Measurements from ENCODE around the gene POLR1B. TPM values are rescaled to one million over a fixed set of nuclear protein-coding genes. Genes with fewer than 3 reads are reported as not detected.
"Not testable (repeated sequence)": the region's sequence is repeated elsewhere in the genome, so short reads cannot be mapped to it uniquely, and the experiment has no call there.

POLR1B gene
- polyA plus RNA-seq, 1 of the 3 experiments (the other 2 are of a cell fraction) = 13.4 TPM

- Histone ChIP-seq H3K4me2 (no peak overlapping the region), H3K36me3 (replicated peaks in 1 of 2; ENCODE audit: control insufficient read depth in 1 of 2, insufficient read depth in 2 of 2, low read length in 1 of 2) (no peaks in the 10 kb centered on the region), H3K79me2 (ENCODE audit: insufficient read depth) (no peaks in the 10 kb centered on the region), H3K9me2 (no peaks in the 10 kb centered on the region), H3K27ac (ENCODE audit: low read depth in 2 of 2, low read length in 1 of 2) (no peak overlapping the region), H3K9me3 (no peaks in the 10 kb centered on the region), H4K20me1 (ENCODE audit: insufficient read depth) (no peaks in the 10 kb centered on the region), H3K27me3 (ENCODE audit: insufficient read depth) (no peaks in the 10 kb centered on the region), H3F3A (replicated peaks; ENCODE audit: insufficient read depth) (no peaks in the 10 kb centered on the region), H3K9ac (no peak overlapping the region), H2AFZ (ENCODE audit: low read depth) (no peak overlapping the region), H3K4me1 (ENCODE audit: control insufficient read depth in 1 of 2, insufficient read depth in 2 of 2, low read depth in 1 of 2, low read length in 1 of 2) (no peaks in the 10 kb centered on the region), H3K4me3 (ENCODE audit: low read depth in 2 of 2, low read length in 1 of 2) (no peak overlapping the region)
- DNase-seq = no peak
- CTCF ChIA-PET = interaction anchor here (13.6 kb wide), 1 partner anchor 118 kb away, joined by 149 read pairs; no protein-coding TSS in a partner anchor
- TF ChIP-seq NRF1 (IDR thresholded peaks at IDR 0.05; ENCODE audit: low read depth, low read length) = no peak
- no peak for TF ChIP-seq CTCF (IDR thresholded peaks at IDR 0.05)
- TF ChIP-seq IRF3 (IDR thresholded peaks at IDR 0.05; ENCODE audit: low read depth, low read length) = no peak
- TF ChIP-seq RFX5 (IDR thresholded peaks at IDR 0.05; ENCODE audit: low read length) = no peak
- no peak for TF ChIP-seq USF1 (IDR thresholded peaks at IDR 0.05; ENCODE audit: borderline replicate concordance, low read depth)
- no peak for TF ChIP-seq GABPA (IDR thresholded peaks at IDR 0.05; ENCODE audit: low read depth)
- TF ChIP-seq ELF1 (IDR thresholded peaks at IDR 0.05) = no peak
- no peak for TF ChIP-seq CHD2 (IDR thresholded peaks at IDR 0.05; ENCODE audit: low read length, partially characterized antibody)
- TF ChIP-seq JUND (IDR thresholded peaks at IDR 0.05) = no peak
- no peak for TF ChIP-seq MEF2A (IDR thresholded peaks at IDR 0.05; ENCODE audit: borderline replicate concordance, low read depth)
- TF ChIP-seq RAD21 (IDR thresholded peaks at IDR 0.05; ENCODE audit: low read length) = no peak
- no peak for TF ChIP-seq EP300 (IDR thresholded peaks at IDR 0.05; ENCODE audit: borderline replicate concordance in 1 of 2, low read depth in 1 of 2, low read length in 1 of 2)
- TF ChIP-seq POLR2AphosphoS5 (IDR thresholded peaks at IDR 0.05; ENCODE audit: low read depth, low read length) = no peak
- TF ChIP-seq FOXJ3 (CRISPR knock-in tag; IDR thresholded peaks at IDR 0.05) = no peak
- no peak for TF ChIP-seq MXI1 (IDR thresholded peaks at IDR 0.05; ENCODE audit: low read depth, low read length)
- WGBS (ENCODE audit: low lambda C conversion rate) = 80% methylated on average over 8 of the region's 8 CpGs
- POLR2A ChIA-PET = no interaction called here
These were observed 65.6 kb downstream of the POLR1B start for GRCh38 chr2:112607680-112608438.

- H3F3A ChIP-seq (replicated peaks; ENCODE audit: insufficient read depth); DNase-seq; POLR2A ChIA-PET; H3K4me1 ChIP-seq (ENCODE audit: control insufficient read depth in 1 of 2, insufficient read depth in 2 of 2, low read depth in 1 of 2, low read length in 1 of 2); H4K20me1 ChIP-seq (ENCODE audit: insufficient read depth); H3K9me3 ChIP-seq; H3K9me2 ChIP-seq; H3K9ac ChIP-seq; H3K27ac ChIP-seq (ENCODE audit: low read depth in 2 of 2, low read length in 1 of 2); H3K4me2 ChIP-seq; H2AFZ ChIP-seq (ENCODE audit: low read depth); H3K79me2 ChIP-seq (ENCODE audit: insufficient read depth); H3K36me3 ChIP-seq (replicated peaks in 1 of 2; ENCODE audit: control insufficient read depth in 1 of 2, insufficient read depth in 2 of 2, low read length in 1 of 2); H3K27me3 ChIP-seq (ENCODE audit: insufficient read depth); H3K4me3 ChIP-seq (ENCODE audit: low read depth in 2 of 2, low read length in 1 of 2): not testable (repeated sequence)
- CTCF ChIA-PET = interaction anchor here (1.2 kb wide), 1 partner anchor 18 kb away, joined by 3 read pairs; no protein-coding TSS in a partner anchor
- 98% methylated on average over 4 of the region's 4 CpGs for WGBS (ENCODE audit: low lambda C conversion rate)
These were observed 67.1 kb downstream of the POLR1B start for GRCh38 chr2:112609320-112609719.

GRCh38 chr2:112612283-112612682 is 70.0 kb downstream of the POLR1B start:
- H3K4me2 ChIP-seq; DNase-seq; H3K4me1 ChIP-seq (ENCODE audit: control insufficient read depth in 1 of 2, insufficient read depth in 2 of 2, low read depth in 1 of 2, low read length in 1 of 2); H3K9me3 ChIP-seq; H4K20me1 ChIP-seq (ENCODE audit: insufficient read depth); H3K79me2 ChIP-seq (ENCODE audit: insufficient read depth); H2AFZ ChIP-seq (ENCODE audit: low read depth); H3K27me3 ChIP-seq (ENCODE audit: insufficient read depth); H3K27ac ChIP-seq (ENCODE audit: low read depth in 2 of 2, low read length in 1 of 2); H3K9ac ChIP-seq; H3K36me3 ChIP-seq (replicated peaks in 1 of 2; ENCODE audit: control insufficient read depth in 1 of 2, insufficient read depth in 2 of 2, low read length in 1 of 2); H3F3A ChIP-seq (replicated peaks; ENCODE audit: insufficient read depth); H3K4me3 ChIP-seq (ENCODE audit: low read depth in 2 of 2, low read length in 1 of 2); POLR2A ChIA-PET; H3K9me2 ChIP-seq: not testable (repeated sequence)
- WGBS (ENCODE audit: low lambda C conversion rate) = 61% methylated on average over 1 of the region's 1 CpG
- CTCF ChIA-PET = interaction anchor here (1.1 to 1.8 kb wide), 2 partner anchors 15 to 115 kb away, joined by 3 to 4 read pairs; no protein-coding TSS in a partner anchor
